GM15510 (cell line): ENCODE measurements around the gene NPW.

Experiments used
- POLR2A ChIP-seq: IDR thresholded peaks from 3 replicates; pipeline ENCODE4 v1.6.1; 2011; ENCODE audit warnings: borderline replicate concordance; ENCODE audit not compliant: insufficient read length; ENCODE audit errors: extremely low read depth

Gene NPW

DNA sequence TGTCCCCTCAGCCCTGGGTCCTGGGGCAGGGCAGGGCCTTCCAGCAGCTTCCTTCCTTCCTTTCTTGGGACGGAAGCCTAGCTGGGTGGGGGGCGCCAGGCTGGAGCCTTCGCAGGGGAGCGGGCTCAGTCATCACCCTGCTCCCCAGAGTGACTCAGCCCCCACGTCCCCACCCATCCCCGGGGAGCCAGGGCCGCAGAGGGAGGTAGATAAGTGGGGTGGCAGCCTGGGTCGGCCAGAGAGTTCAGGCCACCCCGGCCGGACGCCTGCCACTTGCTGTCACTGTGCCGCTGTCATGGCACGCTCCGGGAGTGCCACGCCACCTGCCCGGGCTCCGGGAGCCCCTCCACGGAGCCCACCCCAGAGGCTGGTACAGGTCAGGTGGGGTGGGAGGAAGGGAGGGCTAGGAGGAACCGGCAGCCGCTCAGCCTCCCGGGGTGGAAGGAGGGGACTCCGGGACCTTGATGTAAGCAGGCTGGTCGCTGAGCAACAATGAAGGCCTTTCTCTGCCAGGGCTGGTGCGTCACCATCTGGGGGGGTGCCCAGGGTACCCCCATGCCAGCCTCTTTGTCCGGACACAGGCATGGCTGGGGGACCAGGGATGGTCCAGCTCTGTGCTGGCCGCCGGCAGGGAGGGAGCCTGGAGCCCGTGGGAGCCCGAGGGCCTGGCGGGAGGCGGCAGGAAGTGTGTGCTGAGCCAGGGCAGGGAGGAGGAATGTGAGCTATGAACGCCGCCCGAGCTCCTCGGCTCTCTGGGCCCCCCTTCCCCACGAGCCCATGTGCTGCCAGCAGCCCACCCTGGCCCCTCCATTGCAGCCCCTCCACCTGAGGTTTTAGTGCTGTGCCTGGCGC, 13.7 kb downstream of the NPW start:
- TF ChIP-seq POLR2A, result no peak

DNA sequence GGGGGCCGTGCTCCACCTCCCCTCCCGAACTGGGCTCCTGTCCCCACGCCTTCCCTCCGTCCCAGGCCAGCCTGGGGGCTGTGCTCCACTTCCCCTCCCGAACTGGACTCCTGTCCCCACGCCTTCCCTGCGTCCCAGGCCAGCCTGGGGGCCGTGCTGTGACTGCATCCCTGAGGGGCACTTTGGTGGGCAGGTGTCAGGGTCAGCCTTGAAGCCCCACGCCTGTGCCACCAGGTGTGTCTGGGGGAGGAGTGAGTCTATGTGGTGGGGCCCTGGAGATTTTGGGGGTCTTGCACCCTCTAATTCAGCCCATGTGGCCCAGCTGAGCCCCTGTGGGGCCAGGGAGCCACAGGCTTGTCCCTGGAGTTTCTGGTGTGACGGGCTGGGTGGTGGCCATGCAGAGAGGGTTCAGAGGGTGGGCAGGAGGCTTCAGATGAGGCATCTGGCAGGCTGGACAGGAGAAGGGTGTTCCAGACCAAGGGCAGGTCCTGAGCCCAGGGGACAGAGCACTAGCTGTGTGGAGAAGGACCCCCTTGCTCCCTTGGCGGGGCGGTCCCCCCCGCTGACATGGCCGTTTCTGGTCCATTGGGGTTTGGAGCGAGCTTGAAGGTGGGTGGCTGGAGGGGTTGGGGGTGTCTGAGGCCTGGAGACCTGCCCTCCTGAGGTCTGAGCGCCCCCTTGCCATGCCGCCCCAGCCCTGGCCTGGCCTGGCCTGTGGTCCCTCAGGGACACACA, 15.3 kb downstream of the NPW start:
- no peak for TF ChIP-seq POLR2A

DNA sequence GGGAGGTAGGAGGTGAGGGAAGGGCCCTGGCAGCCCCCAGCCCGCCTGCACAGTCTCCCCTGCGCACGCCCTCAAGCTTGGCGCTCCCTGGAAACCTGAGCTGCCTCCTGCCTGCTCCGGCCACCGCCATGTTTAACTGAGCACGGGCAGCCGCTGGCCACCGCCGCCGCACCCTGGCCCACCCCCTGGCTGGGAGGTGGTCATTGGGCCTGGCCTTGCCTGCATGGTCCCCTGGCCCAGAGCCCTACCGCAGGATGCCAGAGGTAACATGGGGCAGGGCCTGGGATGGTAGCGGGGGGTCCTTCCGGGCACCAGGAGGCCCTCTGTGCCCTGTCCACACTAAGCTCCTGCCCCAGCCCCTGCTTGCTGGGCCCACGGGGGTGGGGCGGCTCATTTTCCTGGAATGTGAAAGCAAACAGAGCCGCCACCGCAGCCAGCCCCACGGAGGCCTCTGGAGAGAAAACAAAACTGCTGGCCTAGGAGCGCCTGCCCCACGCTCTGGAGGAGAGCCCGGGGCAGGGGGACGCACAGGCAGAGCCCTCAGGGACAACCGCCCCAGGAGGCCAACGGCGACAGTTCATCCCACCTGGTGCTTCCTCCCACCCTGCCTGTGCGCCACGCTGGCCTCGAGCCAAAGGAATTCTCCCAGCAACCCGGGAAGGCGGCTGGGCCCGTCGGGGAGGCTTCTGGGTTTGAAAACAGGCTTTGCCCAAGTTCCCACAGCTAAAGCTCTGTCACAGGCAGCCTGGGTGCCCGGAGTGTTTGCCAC, 16.0 kb downstream of the NPW start:
- no peak for TF ChIP-seq POLR2A

DNA sequence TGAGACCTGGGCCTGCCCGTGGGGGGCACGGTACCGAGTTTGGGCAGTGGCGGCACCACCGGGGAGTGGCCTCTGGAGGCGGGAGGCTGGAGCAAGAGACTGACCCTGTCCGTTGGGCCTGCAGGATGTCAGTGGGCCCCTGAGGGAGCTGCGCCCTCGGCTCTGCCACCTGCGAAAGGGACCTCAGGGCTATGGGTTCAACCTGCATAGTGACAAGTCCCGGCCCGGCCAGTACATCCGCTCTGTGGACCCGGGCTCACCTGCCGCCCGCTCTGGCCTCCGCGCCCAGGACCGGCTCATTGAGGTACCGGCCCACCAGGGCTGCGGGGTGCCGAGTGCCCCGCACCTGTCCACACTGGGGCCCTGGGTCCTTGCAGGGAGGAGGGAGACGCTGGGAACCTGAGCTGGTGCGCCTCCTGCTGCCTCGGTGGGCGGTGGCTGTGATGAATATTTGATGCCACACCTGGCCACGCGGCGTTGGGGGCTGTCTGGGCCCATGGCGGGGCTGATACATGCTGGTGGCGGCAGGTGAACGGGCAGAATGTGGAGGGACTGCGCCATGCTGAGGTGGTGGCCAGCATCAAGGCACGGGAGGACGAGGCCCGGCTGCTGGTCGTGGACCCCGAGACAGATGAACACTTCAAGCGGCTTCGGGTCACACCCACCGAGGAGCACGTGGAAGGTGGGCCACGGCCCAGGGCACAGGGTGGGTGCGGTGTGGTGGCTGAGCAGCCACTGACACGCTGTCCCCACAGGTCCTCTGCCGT, 16.8 kb downstream of the NPW start:
- TF ChIP-seq POLR2A, result no peak

DNA sequence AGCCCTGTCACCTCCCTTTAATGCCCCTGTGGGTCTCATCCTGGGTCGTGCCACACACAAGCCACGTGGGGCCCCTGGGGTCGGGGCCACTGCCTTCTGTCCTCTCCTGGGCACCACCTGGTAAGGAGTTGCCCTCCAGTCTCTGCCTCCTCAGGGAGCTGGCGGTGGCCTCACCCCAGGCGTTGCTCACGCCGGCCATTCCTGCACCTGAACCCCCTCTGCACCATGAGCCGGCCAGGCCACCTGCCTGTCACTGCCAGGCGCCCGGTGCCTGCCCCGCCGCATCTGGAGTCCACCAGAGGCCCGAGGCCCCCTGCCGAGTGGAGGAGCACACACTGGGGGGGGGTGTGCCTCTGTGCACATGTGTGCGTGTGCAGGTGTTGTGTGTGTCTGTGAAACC, 17.5 kb downstream of the NPW start:
- no peak for TF ChIP-seq POLR2A

DNA sequence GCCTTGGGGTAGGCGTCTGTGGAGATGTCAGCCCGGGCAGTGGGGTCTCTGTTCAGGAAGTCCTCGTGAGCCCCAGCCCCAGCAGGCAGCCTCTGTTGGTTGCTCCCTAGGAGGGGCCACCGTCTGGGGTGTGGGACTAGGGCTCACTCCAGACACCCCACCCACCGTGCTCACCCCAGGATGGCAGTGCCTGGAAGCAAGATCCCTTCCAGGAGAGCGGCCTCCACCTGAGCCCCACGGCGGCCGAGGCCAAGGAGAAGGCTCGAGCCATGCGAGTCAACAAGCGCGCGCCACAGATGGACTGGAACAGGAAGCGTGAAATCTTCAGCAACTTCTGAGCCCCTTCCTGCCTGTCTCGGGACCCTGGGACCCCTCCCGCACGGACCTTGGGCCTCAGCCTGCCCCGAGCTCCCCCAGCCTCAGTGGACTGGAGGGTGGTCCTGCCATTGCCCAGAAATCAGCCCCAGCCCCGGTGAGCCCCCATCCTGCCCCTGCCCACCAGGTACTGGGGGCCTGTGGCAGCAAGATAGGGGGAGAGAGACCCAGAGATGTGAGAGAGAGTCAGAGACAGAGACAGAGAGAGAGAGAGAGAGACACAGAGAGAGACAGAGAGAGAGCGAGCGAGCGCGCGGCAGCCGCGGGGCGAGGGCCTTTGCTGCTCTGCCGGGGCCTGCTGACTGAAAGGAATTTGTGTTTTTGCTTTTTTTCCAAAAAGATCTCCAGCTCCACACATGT, 18.2 kb downstream of the NPW start:
- no peak for TF ChIP-seq POLR2A

DNA sequence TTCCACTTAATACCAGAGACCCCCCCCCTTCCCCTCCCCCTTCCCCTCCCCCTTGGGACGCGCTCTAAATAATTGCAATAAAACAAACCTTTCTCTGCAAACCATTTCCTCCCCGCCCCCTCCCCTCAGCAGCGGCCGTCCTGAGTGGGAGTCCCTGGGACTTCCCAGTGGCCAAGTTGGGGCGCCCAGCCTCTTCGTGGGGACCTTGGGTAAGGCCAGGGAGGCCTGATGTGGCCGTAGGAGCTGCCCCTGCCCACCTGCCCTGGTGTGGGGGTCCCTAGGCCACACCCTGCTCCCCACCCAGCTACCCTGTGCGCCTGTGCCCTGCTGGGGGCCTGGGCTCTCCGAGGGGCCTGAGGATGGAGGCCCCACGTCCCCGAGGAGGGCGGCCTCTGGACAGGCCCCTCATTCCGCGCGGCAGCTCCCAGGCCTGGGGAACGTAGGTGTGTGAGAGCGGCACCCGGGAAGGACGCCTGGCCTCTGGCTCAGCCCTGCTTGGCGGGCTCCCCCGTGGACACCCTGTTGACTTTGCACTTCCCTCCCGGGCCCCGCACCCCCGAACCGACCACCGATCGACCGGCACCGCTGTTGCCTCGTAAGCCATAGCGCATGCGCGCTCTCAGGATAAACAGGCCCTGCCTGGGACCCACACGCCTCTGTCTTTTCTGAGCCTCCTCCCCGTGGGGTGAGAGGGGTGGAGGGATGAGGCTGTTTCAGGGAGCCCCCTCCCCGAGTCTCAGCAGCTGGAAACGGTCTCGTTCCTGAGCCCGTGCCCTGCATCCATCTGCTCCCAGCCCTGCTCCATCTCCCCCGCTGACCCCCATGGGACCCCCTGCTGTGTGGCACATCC, 19.0 kb downstream of the NPW start:
- TF ChIP-seq POLR2A, result no peak

DNA sequence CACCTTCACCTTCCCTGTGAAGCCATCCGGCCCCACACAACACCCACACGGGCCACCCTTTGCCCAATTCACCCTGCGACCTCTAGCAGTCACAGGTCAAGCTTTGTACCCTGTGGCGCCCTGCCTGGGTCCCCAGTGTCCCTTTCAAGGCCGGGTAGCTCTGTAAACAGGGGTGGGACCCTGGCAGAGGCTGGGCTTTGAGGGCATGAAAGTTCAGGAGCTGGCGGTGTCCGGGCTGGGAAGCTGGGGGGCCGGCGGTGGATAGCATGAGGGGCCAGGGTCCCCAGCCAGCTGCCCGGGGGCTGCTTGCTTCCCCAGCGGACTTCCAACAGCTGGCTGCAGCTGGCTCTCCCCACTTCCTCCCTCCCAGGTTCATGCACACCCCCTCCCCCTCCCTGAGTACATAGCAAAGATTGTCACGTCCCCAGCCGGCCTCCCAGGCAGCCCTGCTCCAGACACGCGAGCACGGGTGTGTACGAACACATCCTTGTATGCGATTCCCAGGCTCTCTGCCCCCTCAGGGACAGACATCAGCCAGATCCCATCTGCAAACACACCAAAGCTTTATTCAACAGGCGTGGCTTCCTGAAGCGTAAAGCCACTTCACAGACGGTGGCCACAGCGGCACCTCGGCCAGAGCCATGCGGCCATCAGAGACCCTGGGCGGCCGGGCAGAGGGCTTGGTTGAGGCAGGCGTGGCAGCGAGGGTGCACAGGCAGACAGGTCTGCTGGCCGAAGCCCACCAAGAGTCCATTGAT, 19.9 kb downstream of the NPW start:
- no peak for TF ChIP-seq POLR2A

DNA sequence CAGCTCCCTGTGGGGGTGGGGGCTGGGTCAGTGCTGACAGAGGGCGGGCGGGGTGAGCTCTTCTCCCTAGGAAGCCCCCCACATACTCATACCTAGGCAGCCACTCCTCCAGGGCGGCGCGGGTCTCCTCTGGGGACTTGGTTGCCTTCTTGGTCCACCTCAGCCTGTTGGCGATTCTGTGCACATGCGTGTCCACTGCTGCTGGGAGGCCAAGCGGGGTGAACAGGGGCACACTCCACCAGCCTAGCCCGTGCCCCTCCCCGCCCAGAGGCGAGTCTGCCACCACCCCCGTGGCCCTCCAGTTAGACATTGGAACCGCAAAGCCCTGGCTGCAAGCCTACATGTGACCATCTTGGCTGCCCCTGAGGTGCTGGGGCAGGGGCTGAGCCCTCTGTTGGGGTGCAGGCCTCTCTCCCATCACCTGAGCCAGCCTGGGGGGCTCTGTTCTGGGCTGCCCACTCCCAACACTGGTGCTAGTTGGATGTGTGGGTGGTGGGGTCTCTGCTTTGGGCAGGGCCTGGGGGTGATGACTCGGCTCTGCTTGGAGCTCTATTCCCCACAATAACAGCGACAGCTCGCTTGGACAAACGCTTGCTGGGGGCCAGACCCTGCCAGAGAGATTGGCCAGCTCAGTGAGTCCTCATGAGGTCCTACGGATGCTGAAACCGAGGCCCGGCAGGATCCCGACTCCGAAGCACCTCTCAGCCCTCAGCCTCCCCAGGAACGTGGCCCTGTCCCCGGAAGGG, 20.6 kb downstream of the NPW start:
- no peak for TF ChIP-seq POLR2A

DNA sequence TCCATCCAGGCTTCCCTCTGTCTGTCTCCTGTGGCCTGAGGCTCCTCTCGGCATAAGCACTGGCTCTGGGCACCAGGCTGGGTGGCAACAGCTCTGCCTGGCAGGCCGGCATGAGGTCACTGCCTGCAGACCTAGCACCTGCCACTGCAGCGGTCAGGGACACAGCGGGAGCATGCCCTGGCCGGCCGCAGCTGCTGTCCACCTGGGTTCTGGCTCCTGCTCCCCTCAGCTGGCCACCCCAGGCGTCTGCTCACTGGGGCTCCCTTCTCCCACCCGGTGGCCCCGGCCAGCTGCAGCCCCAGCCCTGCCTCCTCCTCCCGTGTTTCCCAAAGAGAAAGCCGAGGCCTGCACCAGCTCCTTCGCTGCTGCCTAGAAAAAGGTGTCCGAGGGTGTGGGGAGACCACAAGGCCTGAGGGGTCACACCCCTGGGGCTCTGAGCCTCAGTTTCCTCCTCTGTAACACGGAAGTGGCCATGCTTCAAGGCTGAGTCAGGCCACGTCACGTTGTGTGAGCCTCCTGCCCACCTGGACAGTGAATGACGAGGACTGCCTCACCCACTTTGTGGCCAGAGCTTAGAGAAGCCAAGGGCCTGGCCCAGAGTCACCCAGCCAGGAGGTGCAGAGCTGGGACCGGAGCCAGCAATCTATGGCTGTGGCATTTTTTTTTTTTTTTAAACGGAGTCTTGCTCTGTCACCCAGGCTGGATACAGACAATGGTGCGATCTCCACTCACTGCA, 21.4 kb downstream of the NPW start:
- no peak for TF ChIP-seq POLR2A
